Neutrophil (primary cell): ENCODE measurements around the gene SLC39A11.

ENCODE experiments used
- H3K27ac ChIP-seq: fragments of 200-600 bp; sonication (generic); 2 replicates; pipeline ENCODE4 v1.5.1; 2016; ENCODE audit warnings: mild to moderate bottlenecking, moderate library complexity
- H3K27me3 ChIP-seq: fragments of 200-600 bp; sonication (generic); 2 replicates; pipeline ENCODE4 v1.6.0; 2016; ENCODE audit warnings: mild to moderate bottlenecking
- H3K36me3 ChIP-seq: fragments of 200-600 bp; sonication (generic); 2 replicates; pipeline ENCODE4 v1.5.1; 2017
- H3K4me1 ChIP-seq, 2 experiments: fragments of 200-600 bp in 1 of 2; sonication (generic) in 1 of 2; 1 replicate in 1 of 2; 2 replicates in 1 of 2; pipeline versions ENCODE4 v1.5.1 to v1.6.1; 2013 to 2016; ENCODE audit warnings: low read depth in 1 of 2, low read length in 1 of 2, mild to moderate bottlenecking in 1 of 2, moderate library complexity in 1 of 2; ENCODE audit not compliant: control insufficient read depth in 1 of 2, insufficient read depth in 1 of 2
- H3K4me3 ChIP-seq, 2 experiments: fragments of 200-600 bp in 1 of 2; sonication (generic) in 1 of 2; 1 replicate in 1 of 2; 2 replicates in 1 of 2; pipeline ENCODE4 v1.5.1; 2013 to 2016; ENCODE audit warnings: low read depth in 1 of 2, low read length in 1 of 2, mild to moderate bottlenecking in 1 of 2, moderate library complexity in 1 of 2
- H3K9me3 ChIP-seq: fragments of 200-600 bp; sonication (generic); 2 replicates; pipeline ENCODE4 v1.5.1; 2016
- TF ChIP-seq, protein P1 (sequence below): fragments of 200-600 bp; sonication (generic); IDR thresholded peaks from 2 replicates; pipeline ENCODE4 v1.5.1; 2016; ENCODE audit warnings: antibody characterized with exemption

Gene SLC39A11

GRCh38 chr17:72760368-72760767, 332.1 kb downstream of the SLC39A11 start:
- no peaks in the 10 kb centered on the region for H3K4me1 ChIP-seq
- H3K9me3 ChIP-seq = no peaks in the 10 kb centered on the region
- peaks cover 6% of the 10 kb centered on the region for H3K36me3 ChIP-seq
- H3K27ac ChIP-seq = no peak overlapping the region
- H3K27me3 ChIP-seq = no peaks in the 10 kb centered on the region
- TF ChIP-seq, protein P1, sequence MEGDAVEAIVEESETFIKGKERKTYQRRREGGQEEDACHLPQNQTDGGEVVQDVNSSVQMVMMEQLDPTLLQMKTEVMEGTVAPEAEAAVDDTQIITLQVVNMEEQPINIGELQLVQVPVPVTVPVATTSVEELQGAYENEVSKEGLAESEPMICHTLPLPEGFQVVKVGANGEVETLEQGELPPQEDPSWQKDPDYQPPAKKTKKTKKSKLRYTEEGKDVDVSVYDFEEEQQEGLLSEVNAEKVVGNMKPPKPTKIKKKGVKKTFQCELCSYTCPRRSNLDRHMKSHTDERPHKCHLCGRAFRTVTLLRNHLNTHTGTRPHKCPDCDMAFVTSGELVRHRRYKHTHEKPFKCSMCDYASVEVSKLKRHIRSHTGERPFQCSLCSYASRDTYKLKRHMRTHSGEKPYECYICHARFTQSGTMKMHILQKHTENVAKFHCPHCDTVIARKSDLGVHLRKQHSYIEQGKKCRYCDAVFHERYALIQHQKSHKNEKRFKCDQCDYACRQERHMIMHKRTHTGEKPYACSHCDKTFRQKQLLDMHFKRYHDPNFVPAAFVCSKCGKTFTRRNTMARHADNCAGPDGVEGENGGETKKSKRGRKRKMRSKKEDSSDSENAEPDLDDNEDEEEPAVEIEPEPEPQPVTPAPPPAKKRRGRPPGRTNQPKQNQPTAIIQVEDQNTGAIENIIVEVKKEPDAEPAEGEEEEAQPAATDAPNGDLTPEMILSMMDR = no peak
- no peak overlapping the region for H3K4me3 ChIP-seq

GRCh38 chr17:72759301-72759700, 333.2 kb downstream of the SLC39A11 start:
- no peak overlapping the region for H3K4me3 ChIP-seq
- H3K4me1 ChIP-seq = no peaks in the 10 kb centered on the region
- H3K27me3 ChIP-seq = no peaks in the 10 kb centered on the region
- H3K9me3 ChIP-seq = no peaks in the 10 kb centered on the region
- H3K36me3 ChIP-seq = peaks cover 6% of the 10 kb centered on the region
- TF ChIP-seq, protein P1 = no peak
- H3K27ac ChIP-seq = no peak overlapping the region

GRCh38 chr17:72756256-72756655, 336.2 kb downstream of the SLC39A11 start:
- no peaks in the 10 kb centered on the region for H3K4me1 ChIP-seq
- no peak overlapping the region for H3K27ac ChIP-seq
- H3K27me3 ChIP-seq = no peaks in the 10 kb centered on the region
- no peak overlapping the region for H3K4me3 ChIP-seq
- TF ChIP-seq, protein P1 = no peak
- H3K36me3 ChIP-seq = peaks cover 6% of the 10 kb centered on the region
- no peaks in the 10 kb centered on the region for H3K9me3 ChIP-seq

- Histone ChIP-seq H3K9me3 (no peaks in the 10 kb centered on the region), H3K27ac (no peak overlapping the region), H3K36me3 (peaks cover 6% of the 10 kb centered on the region), H3K27me3 (no peaks in the 10 kb centered on the region), H3K4me3 (no peak overlapping the region), H3K4me1 (no peaks in the 10 kb centered on the region)
- TF ChIP-seq, protein P1 = no peak
These were observed 338.0 kb downstream of the SLC39A11 start for GRCh38 chr17:72754513-72754912.

GRCh38 chr17:72751746-72752145, 340.7 kb downstream of the SLC39A11 start:
- H3K4me1 ChIP-seq = no peaks in the 10 kb centered on the region
- no peaks in the 10 kb centered on the region for H3K27me3 ChIP-seq
- H3K4me3 ChIP-seq = no peak overlapping the region
- peaks cover 6% of the 10 kb centered on the region for H3K36me3 ChIP-seq
- TF ChIP-seq, protein P1 = no peak
- no peak overlapping the region for H3K27ac ChIP-seq
- no peaks in the 10 kb centered on the region for H3K9me3 ChIP-seq

DNA sequence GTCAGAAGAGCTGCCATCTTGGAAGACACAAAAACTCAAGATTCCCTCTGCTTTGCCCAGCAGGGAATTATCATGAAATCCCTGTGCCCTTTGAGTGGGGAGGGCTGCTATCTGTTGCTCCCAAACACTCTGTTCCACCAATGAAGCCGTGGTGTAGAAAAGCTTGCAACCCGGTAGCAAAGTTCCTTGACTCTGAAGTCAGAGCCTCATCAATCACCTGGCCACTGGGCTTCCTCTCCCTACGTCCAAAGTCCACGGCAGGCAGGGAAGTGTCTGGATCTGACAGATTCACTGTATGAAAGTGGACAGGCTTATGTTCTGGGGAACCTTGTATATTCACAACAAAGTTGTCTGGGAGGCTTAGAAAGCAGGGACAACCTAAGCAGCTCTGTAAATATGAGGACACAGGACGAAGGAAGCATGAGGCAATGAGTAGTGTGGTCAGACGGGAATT, 343.3 kb downstream of the SLC39A11 start:
- Histone ChIP-seq H3K27me3 (no peaks in the 10 kb centered on the region), H3K4me1 (no peaks in the 10 kb centered on the region), H3K9me3 (no peaks in the 10 kb centered on the region), H3K4me3 (no peak overlapping the region), H3K27ac (no peak overlapping the region), H3K36me3 (peaks cover under 1% of the 10 kb centered on the region)
- TF ChIP-seq, protein P1 = no peak
